ENCODE results near the gene RAB36.

Gene RAB36

GRCh38 chr22:23138584-23139435 is 6.5 kb upstream of the RAB36 start:
- no peak for DNase-seq

- no peak for DNase-seq
Measured at GRCh38 chr22:23140385-23140784, 4.9 kb upstream of the RAB36 start.

GRCh38 chr22:23142546-23143105 is 2.7 kb upstream of the RAB36 start:
- no peak for DNase-seq

- DNase-seq: no peak
Measured at GRCh38 chr22:23143119-23143518, 2.2 kb upstream of the RAB36 start.

- no peak for DNase-seq
Measured at GRCh38 chr22:23144432-23144831, 845 bp upstream of the RAB36 start.

GRCh38 chr22:23145878-23146470 is 697 bp downstream of the RAB36 start:
- no peak for DNase-seq

GRCh38 chr22:23146478-23147205 is 1.4 kb downstream of the RAB36 start:
- DNase-seq: no peak

GRCh38 chr22:23147617-23148387 is 2.5 kb downstream of the RAB36 start:
- no peak for DNase-seq

GRCh38 chr22:23149743-23150238 is 4.5 kb downstream of the RAB36 start:
- no peak for DNase-seq

GRCh38 chr22:23150762-23151161 is 5.5 kb downstream of the RAB36 start:
- no peak for DNase-seq

GRCh38 chr22:23151827-23152226 is 6.5 kb downstream of the RAB36 start:
- DNase-seq: no peak

- no peak for DNase-seq
Measured at GRCh38 chr22:23152238-23153114, 7.2 kb downstream of the RAB36 start.

GRCh38 chr22:23153994-23154393 is 8.7 kb downstream of the RAB36 start:
- no peak for DNase-seq

GRCh38 chr22:23154461-23154860 is 9.2 kb downstream of the RAB36 start:
- DNase-seq: no peak

GRCh38 chr22:23155143-23155542 is 9.9 kb downstream of the RAB36 start:
- no peak for DNase-seq

GRCh38 chr22:23155831-23156230 is 10.6 kb downstream of the RAB36 start:
- DNase-seq: no peak

GRCh38 chr22:23156286-23156685 is 11.0 kb downstream of the RAB36 start:
- DNase-seq: no peak

GRCh38 chr22:23157560-23158515 is 12.6 kb downstream of the RAB36 start:
- DNase-seq: no peak

- no peak for DNase-seq
Measured at GRCh38 chr22:23158516-23159290, 13.4 kb downstream of the RAB36 start.

GRCh38 chr22:23159291-23159630 is 14.0 kb downstream of the RAB36 start:
- no peak for DNase-seq

Data from activated CD4-positive, alpha-beta T cell treated with anti-CD3 and anti-CD28 coated beads for 1 hour (primary cell).